Measurements from ENCODE around the gene SMAGP. TPM values are rescaled to one million over a fixed set of nuclear protein-coding genes. Genes with fewer than 3 reads are reported as not detected.
"Not testable (repeated sequence)": the region's sequence is repeated elsewhere in the genome, so short reads cannot be mapped to it uniquely, and the experiment has no call there.

The SMAGP gene, protein sequence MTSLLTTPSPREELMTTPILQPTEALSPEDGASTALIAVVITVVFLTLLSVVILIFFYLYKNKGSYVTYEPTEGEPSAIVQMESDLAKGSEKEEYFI
- total RNA-seq = 15.1 and 19.1 TPM in 2 replicates

- peak in 1 of 2 donors; percentile 49 for DNase-seq (ENCODE audit: low read depth in 2 of 2)
These were observed at the start of gene SMAGP for GRCh38 chr12:51270067-51270950. Gene SMAGP, minus strand, starts transcription at chr12:51270415. Its CDS starts 1,137 bp downstream, at chr12:51269278.

DNA sequence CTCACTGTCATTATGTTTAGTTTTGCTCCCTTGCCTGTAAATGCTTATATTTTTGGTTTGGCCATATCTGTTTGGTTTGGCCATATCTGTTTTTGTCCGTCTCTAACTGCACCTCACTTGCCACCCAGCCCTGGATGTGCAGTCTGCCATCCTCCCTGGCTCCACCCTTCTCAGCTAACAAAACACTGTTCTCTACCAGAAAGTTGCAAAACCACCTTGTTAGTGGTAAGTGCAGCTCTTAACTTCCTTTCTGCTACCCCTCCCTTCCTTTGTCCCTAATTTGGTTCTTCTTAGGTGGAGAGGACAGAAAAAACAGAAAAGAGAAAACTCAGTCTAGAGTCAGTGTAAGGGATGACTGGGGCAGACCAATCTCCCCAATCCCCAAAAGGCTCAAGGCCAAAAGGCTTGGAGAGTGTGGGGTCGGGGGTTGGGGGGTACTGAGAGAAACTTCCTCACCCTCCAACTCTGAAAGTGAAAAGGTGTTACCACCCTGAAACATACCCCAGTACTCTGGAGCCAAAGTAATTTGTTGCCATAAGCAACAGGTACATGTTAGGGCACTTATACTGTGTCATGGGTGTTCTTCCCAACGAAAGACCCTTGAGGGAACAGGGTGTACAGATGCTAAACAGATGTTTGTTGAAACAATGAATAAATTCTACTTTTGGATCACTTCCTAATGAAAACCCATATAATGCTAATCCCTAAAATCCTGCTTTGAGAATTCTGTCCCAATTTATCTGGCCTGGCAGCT lies 48.8 kb upstream of the SMAGP start:
- no peak for DNase-seq (ENCODE audit: low read depth in 2 of 2)

GRCh38 chr12:51318057-51318806 lies 48.0 kb upstream of the SMAGP start:
- not testable (repeated sequence) for DNase-seq (ENCODE audit: low read depth in 2 of 2)

DNA sequence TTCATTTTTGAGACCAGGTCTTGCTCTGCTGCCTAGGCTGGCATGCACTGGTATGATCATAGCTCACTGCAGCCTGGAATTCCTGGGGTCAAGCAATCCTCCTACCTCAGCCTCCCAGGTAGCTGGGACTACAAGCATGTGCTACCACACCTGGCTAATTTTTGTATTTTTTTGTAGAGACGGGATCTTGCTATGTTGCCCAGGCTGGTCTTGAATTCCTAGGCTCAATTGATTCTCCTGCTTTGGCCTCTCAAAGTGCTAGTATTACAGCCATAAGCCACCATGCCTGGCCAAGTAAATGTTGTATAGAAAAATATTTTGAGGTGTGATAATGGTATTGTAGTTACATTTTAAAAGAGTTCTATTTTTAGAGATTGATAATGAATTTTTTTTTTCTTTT lies 41.2 kb upstream of the SMAGP start:
- DNase-seq (ENCODE audit: low read depth in 2 of 2) = no peak

- peak in 1 of 2 donors; percentile 16 for DNase-seq (ENCODE audit: low read depth in 2 of 2)
These were observed 37.7 kb upstream of the SMAGP start for GRCh38 chr12:51307655-51308593.

DNA sequence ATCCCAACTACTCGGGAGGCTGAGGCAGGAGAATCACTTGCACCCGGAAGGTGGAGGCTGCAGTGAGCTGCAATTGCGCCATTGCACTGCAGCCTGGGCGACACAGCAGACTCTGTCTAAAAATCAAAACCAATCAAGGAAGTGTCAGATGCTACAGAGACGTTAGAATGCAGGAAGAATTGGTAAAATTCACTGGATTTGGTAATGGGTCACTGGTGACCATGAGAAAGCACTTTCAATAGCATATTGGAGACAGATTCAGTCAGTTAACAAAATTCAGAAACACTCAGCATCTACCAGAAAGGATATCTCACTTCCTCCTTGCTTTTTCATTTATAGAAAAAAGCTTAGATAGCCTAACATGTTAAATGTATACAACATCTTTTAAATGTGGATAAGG lies 36.3 kb upstream of the SMAGP start:
- DNase-seq (ENCODE audit: low read depth in 2 of 2) = no peak

DNA sequence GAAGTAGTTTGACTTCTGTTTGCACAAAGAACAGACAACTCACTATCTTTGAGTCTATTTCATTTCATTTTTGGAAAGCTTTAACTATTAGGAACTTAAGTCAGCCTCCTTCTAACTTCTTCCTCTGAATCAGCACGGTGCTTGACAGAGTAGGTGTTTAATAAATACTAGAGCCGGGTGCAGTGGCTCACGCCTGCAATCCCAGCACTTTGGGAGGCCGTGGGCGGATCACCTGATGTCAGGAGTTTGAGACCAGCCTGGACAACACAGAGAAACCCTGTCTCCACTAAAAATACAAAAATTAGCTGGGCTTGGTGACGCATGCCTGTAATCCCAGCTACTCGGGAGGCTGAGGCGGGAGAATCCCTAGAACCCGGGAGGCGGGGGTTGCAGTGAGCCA lies 30.6 kb upstream of the SMAGP start:
- DNase-seq (ENCODE audit: low read depth in 2 of 2) = not testable (repeated sequence)

- no peak for DNase-seq (ENCODE audit: low read depth in 2 of 2)
These were observed 25.4 kb upstream of the SMAGP start for GRCh38 chr12:51295651-51296050.

GRCh38 chr12:51294097-51294496 lies 23.9 kb upstream of the SMAGP start:
- not testable (repeated sequence) for DNase-seq (ENCODE audit: low read depth in 2 of 2)

DNA sequence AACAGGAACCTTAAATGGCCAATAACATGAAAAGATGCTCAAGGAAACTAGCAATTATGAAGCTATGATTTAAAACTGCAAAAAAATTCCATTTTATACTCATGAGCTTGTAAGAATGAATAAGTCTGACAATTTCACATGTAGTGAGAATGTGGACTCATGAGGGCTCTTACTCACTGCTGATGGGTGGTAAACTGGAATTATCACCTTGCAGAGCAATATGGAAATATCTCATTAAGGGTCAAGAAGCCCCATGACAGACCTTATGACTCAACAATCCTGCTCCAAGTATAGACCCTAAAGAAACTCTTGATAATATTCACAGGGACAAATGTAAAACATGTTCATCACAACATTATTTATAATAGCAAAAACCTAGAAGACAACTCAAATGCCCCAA lies 23.5 kb upstream of the SMAGP start:
- DNase-seq (ENCODE audit: low read depth in 2 of 2) = no peak

GRCh38 chr12:51291603-51292513 lies 21.6 kb upstream of the SMAGP start:
- DNase-seq (ENCODE audit: low read depth in 2 of 2) = not testable (repeated sequence)

DNA sequence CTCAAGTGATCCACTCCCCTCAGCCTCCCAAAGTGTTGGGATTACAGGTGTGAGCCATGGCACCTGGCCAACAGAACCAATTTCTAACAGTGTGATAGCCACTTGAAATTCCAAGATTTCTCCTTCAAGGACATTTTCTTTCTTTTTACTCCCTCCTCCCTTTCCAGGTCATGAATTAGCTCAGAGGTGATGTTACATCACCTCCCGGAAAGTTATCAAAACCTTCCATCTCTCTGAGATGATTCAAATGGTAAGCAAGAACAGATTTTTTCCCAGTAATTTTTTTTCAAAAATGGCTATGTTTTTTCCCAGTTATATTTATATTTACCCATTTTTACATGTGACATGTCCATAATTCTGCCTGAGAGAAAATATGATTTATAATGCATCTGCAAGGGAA lies 15.6 kb upstream of the SMAGP start:
- DNase-seq (ENCODE audit: low read depth in 2 of 2) = no peak

DNA sequence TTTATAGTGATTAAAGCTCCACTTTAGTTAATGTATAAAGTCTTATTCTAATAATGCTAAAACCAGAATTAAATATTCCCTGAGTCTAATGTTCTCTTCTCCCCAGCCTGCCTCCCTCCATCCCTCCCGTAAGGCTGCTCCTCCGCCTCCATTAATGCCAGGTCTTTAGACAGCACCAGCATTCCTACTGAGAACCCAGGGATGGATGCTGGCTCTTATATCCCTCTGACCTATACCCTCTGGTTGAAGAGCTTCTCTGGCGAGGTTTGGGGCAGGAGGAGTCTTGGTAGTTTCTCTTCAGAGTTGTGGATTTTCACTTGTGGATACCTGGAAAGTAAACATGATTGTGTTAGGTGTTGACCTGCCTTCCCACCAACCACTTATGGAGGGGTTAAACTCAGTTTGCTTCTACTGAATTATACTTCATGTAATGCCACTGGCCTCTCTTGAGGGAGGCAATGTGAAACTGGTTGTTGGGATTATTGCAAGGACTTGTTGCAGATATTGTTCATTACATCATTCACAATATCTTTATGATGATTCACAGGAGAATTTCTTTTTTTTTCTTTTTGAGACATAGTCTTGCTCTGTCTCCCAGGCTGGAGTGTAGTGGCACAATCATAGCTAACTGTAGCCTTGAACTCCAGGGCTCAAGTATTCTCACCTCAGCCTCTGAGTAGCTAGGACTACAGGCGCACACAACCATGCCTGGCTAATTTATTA lies 11.1 kb upstream of the SMAGP start:
- DNase-seq (ENCODE audit: low read depth in 2 of 2) = no peak

- no peak for DNase-seq (ENCODE audit: low read depth in 2 of 2)
These were observed 4.9 kb upstream of the SMAGP start for GRCh38 chr12:51275088-51275487.

DNA sequence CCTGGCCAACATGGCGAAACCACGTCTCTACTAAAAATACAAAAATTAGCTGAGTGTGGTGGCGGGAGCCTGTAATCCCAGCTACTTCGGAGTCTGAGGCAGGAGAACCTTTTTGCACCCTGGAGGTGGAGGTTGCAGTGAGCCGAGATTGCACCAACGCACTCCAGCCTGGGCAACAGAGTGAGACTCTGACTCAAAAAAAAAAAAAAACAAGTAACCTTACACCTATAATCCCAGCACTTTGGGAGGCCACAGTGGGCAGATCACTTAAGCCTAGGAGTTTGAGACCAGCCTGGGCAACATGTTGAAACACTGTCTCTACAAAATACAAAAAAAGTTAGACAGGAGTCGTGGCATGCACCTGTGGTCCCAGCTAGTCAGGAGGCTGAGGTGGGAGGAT lies 2.6 kb upstream of the SMAGP start:
- DNase-seq (ENCODE audit: low read depth in 2 of 2) = not testable (repeated sequence)

- peak in 1 of 2 donors; percentile 62 for DNase-seq (ENCODE audit: low read depth in 2 of 2)
These were observed 820 bp upstream of the SMAGP start for GRCh38 chr12:51270951-51271518.

DNA sequence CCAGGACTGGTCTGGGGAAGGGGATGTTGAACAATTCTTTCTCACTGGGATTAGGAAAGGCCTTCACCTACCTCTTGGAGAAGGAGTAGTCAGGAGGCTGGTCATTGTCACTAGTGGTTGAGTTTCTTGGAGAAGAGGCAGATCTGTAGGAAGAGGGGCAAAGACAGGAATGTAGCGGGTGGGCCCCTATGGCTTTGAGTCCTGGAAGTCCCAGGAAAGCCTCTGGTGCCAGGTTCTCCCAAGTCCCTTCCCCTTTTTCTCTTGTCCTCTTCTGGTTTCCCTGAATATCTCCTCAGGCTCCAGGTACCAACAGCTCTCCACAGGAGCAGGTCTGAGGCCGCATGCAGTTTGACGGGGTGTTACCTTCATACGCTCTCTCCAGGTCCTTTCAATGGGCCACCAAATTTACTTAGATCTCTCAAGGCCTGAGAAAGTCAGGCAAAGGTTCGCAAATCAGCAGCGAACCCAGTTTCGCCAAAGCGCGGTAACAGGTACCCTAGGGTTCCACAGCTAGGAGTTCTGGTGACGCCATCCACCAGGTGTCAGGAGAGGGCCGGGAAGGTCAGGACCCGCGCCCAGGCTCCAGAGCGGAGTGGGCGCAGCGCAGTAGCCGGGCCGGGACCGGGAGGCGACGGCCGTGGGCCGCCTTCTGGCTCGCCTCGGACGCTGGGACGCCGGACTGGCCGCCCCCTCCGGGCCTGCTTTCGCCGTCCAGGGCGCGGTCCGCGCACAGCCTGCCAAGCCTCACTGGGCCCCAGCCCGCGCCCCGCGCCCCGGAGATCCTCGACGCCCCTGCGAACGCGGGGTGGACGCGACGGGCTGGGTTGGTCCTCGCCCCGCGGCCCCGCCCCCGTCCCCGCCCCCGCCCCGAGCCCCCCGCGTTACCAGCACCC lies 795 bp downstream of the SMAGP start:
- DNase-seq (ENCODE audit: low read depth in 2 of 2) = peak in 1 of 2 donors; percentile 40
